HCT116 (cell line): ENCODE results near the gene TTC1. TPM values are rescaled to one million over a fixed set of nuclear protein-coding genes. Genes with fewer than 3 reads are reported as not detected.

Experiments used
- ATAC-seq: fragments of 200-7000 bp; cut with Tn5 transposase; 2 replicates; pipeline ENCODE4 v1.9.1; 2020; ENCODE audit warnings: mild to moderate bottlenecking, moderate library complexity
- BruUV-seq: library from RNA; stranded (reverse); fragments of 400-500 nt; replicated peaks from 2 replicates; lab custom pipeline; 2021; lab: Mats Ljungman, UMichigan
- CTCF ChIA-PET: fragments of 300-600 bp; sonication (Branson Sonifier 250); formaldehyde crosslinking; loops from one replicate; lab custom pipeline; 2021; ENCODE audit warnings: antibody characterized with exemption; lab: Charles Lee
- POLR2A ChIA-PET: fragments of 300-600, 350-600 bp; sonication (Branson Sonifier 250); formaldehyde crosslinking; loops from one replicate; lab custom pipeline; 2021; ENCODE audit warnings: antibody characterized with exemption; lab: Charles Lee
- RAD21 ChIA-PET, 2 experiments: fragments of 300-600 bp; sonication (Branson Sonifier 250); formaldehyde crosslinking; loops; one replicate each; lab custom pipeline; 2023; ENCODE audit warnings: low total read pairs in 2 of 2; ENCODE audit not compliant: uncharacterized antibody in 2 of 2, unreplicated experiment in 2 of 2, low non-redundant PET in 1 of 2; lab: Charles Lee
- DNase-seq: peaks from one replicate; pipeline ENCODE4 v3.0.0-alpha.2; 2010; ENCODE audit warnings: low read depth, low spot score
- H2AFZ ChIP-seq: fragments of 200-600 bp; shearing (Covaris generic), sonication (generic); 2 replicates; pipeline ENCODE4 v1.6.1; 2017; ENCODE audit warnings: low read depth, mixed run types, mixed read lengths, antibody characterized with exemption, low read length; ENCODE audit not compliant: poor library complexity, severe bottlenecking
- H3K27ac ChIP-seq: 2 replicates; pipeline ENCODE4 v1.5.1; 2012; ENCODE audit warnings: low read depth, low read length
- H3K27me3 ChIP-seq: fragments of 200-600 bp; sonication (generic); 2 replicates; pipeline ENCODE4 v1.6.1; 2016; ENCODE audit warnings: mixed run types, low read length, mixed read lengths; ENCODE audit not compliant: insufficient read depth
- H3K36me3 ChIP-seq, 2 experiments: fragments of 200-500 bp in 1 of 2; fragments of 200-600 bp in 1 of 2; sonication (Bioruptor generic) in 1 of 2; sonication (generic) in 1 of 2; 2 replicates each; pipeline versions ENCODE4 v1.5.1 to v1.6.1; 2014 to 2016; ENCODE audit warnings: low read length in 2 of 2, inconsistent platforms in 1 of 2, mixed read lengths in 1 of 2, mixed run types in 1 of 2; ENCODE audit not compliant: insufficient read depth in 2 of 2, control insufficient read depth in 1 of 2
- H3K4me1 ChIP-seq, 2 experiments: fragments of 200-600 bp in 1 of 2; sonication (generic) in 1 of 2; 2 replicates each; pipeline versions ENCODE4 v1.5.1 to v1.6.1; 2012 to 2017; ENCODE audit warnings: low read length in 2 of 2, inconsistent platforms in 1 of 2, mild to moderate bottlenecking in 1 of 2, mixed read lengths in 1 of 2, mixed run types in 1 of 2, moderate library complexity in 1 of 2; ENCODE audit not compliant: insufficient read depth in 2 of 2, control insufficient read depth in 1 of 2
- H3K4me2 ChIP-seq: fragments of 200-600 bp; sonication (generic); 2 replicates; pipeline ENCODE4 v1.6.1; 2017; ENCODE audit warnings: mixed run types, low read length, mixed read lengths
- H3K4me3 ChIP-seq, 2 experiments: fragments of 200-600 bp in 1 of 2; sonication (generic) in 1 of 2; replicated peaks in 1 of 2; 2 replicates each; pipeline ENCODE4 v1.5.1; 2011 to 2016; ENCODE audit warnings: low read length in 2 of 2, control low read depth in 1 of 2, low read depth in 1 of 2, mild to moderate bottlenecking in 1 of 2, mixed read lengths in 1 of 2, mixed run types in 1 of 2
- H3K79me2 ChIP-seq: fragments of 200-600 bp; sonication (generic); 2 replicates; pipeline ENCODE4 v1.6.1; 2017; ENCODE audit warnings: mild to moderate bottlenecking, mixed run types, low read length, moderate library complexity, mixed read lengths; ENCODE audit not compliant: insufficient read depth
- H3K9ac ChIP-seq: fragments of 200-600 bp; sonication (generic); 2 replicates; pipeline ENCODE4 v1.6.1; 2016; ENCODE audit warnings: low read length, mixed read lengths
- H3K9me2 ChIP-seq: fragments of 200-600 bp; sonication (generic), shearing (Covaris generic); 2 replicates; pipeline ENCODE4 v1.6.1; 2017; ENCODE audit warnings: mixed run types, mild to moderate bottlenecking, moderate library complexity; ENCODE audit not compliant: insufficient read depth
- H3K9me3 ChIP-seq, 2 experiments: fragments of 200-500 bp in 1 of 2; fragments of 200-600 bp in 1 of 2; sonication (Bioruptor generic) in 1 of 2; sonication (generic) in 1 of 2; 2 replicates each; pipeline ENCODE4 v1.6.1; 2014 to 2017; ENCODE audit warnings: low read length in 2 of 2, mixed read lengths in 2 of 2, inconsistent platforms in 1 of 2, low read depth in 1 of 2, mild to moderate bottlenecking in 1 of 2, mixed run types in 1 of 2, moderate library complexity in 1 of 2; ENCODE audit not compliant: control insufficient read depth in 1 of 2, insufficient read depth in 1 of 2
- H4K20me1 ChIP-seq: fragments of 200-600 bp; sonication (generic), shearing (Covaris generic); 2 replicates; pipeline ENCODE4 v1.6.1; 2017; ENCODE audit warnings: mixed run types, mild to moderate bottlenecking, moderate library complexity; ENCODE audit not compliant: insufficient read depth
- CBX3 ChIP-seq: IDR thresholded peaks from 2 replicates; pipeline ENCODE4 v1.6.1; 2012; ENCODE audit warnings: low read depth
- CEBPB ChIP-seq: IDR thresholded peaks from 2 replicates; pipeline ENCODE4 v1.6.1; 2012; ENCODE audit warnings: low read depth
- EGR1 ChIP-seq: IDR thresholded peaks from 2 replicates; pipeline ENCODE4 v1.6.1; 2012; ENCODE audit warnings: low read depth
- ELF1 ChIP-seq: IDR thresholded peaks from 2 replicates; pipeline ENCODE4 v1.6.1; 2012; ENCODE audit warnings: low read depth, borderline replicate concordance
- EZH2phosphoT487 ChIP-seq: fragments of 200-600 bp; IDR thresholded peaks from 2 replicates; pipeline ENCODE4 v1.6.1; 2018; ENCODE audit warnings: antibody characterized with exemption, borderline replicate concordance
- JUND ChIP-seq: IDR thresholded peaks from 2 replicates; pipeline ENCODE4 v1.6.1; 2012
- POLR2AphosphoS5 ChIP-seq: IDR thresholded peaks from 2 replicates; pipeline ENCODE4 v1.6.1; 2011; ENCODE audit warnings: mild to moderate bottlenecking, low read depth, low read length, moderate library complexity
- SP1 ChIP-seq: IDR thresholded peaks from 2 replicates; pipeline ENCODE4 v1.6.1; 2012; ENCODE audit warnings: low read depth
- SRF ChIP-seq: IDR thresholded peaks from 2 replicates; pipeline ENCODE4 v1.6.1; 2012; ENCODE audit warnings: low read depth
- TCF7L2 ChIP-seq: IDR thresholded peaks from 2 replicates; pipeline ENCODE4 v1.7.0; 2011; ENCODE audit warnings: borderline replicate concordance, inconsistent platforms; ENCODE audit not compliant: insufficient read depth, insufficient read length; ENCODE audit errors: extremely low read depth
- YY1 ChIP-seq: IDR thresholded peaks from 2 replicates; pipeline ENCODE4 v1.6.1; 2011; ENCODE audit warnings: low read length, low read depth, moderate library complexity, mild to moderate bottlenecking; ENCODE audit not compliant: insufficient replicate concordance; ENCODE audit errors: extremely low read depth
- ZFX ChIP-seq: fragments of 450-650 bp; IDR thresholded peaks from 2 replicates; pipeline ENCODE4 v1.6.1; 2017
- intact Hi-C: fragments of 100-400 bp; cut with micrococcal nuclease; formaldehyde crosslinking; loops from 2 replicates; pipeline ENCODE4 v1.10.0; 2022
- total RNA-seq: library from RNA; stranded (reverse); gene quantifications from one replicate; pipeline ENCODE4 v1.2.1, GENCODE V29; 2021; ENCODE audit not compliant: unreplicated experiment
- TF ChIP-seq, protein P1 (sequence below): IDR thresholded peaks from 2 replicates; pipeline ENCODE4 v1.6.1; 2012; ENCODE audit warnings: low read depth
- TF ChIP-seq, protein P2 (sequence below): IDR thresholded peaks from 2 replicates; pipeline ENCODE4 v1.6.1; 2011; ENCODE audit warnings: mild to moderate bottlenecking, low read length, moderate library complexity; ENCODE audit not compliant: insufficient replicate concordance; ENCODE audit errors: extremely low read depth
- TF ChIP-seq, protein P3 (sequence below): IDR thresholded peaks from 2 replicates; pipeline ENCODE4 v1.6.1; 2012

TTC1 gene
- total RNA-seq, 1 experiment from 2014 or later = 48.1 TPM

DNA sequence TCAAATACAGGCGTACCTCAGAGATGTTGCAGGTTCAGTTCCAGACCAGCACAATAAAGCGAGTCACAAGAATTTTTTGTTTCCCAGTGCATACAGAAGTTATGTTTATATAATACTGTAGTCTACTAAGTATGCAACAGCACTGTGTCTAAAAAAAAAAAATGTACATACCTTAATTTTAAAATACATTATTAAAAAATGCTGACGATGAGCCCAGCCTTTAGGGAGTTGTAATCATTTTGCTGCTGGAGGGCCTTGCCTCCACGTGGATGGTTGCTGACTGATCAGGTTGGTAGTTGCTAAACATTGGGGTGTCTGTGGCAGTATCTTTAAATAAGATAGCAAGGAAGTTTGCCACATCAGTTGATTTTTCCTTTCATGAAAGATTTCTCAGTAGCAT lies 48.3 kb downstream of the TTC1 start:
- no peak overlapping the region for H3K27ac ChIP-seq
- H3K36me3 ChIP-seq = peaks cover 11 to 19% of the 10 kb centered on the region in 2 experiments
- DNase-seq (no peak), ATAC-seq (no peak)
- intact Hi-C loops = no loop called here
- H3K4me3 ChIP-seq = no peak overlapping the region
- no peaks in the 10 kb centered on the region for H3K27me3 ChIP-seq
- ChIA-PET CTCF (no interaction called here), POLR2A (no interaction called here), RAD21 (no interaction called here)
- H3K9me2 ChIP-seq = no peaks in the 10 kb centered on the region
- H2AFZ ChIP-seq = no peak overlapping the region
- no TSS peak for BruUV-seq
- H4K20me1 ChIP-seq = no peaks in the 10 kb centered on the region
- no peak overlapping the region for H3K4me2 ChIP-seq
- H3K4me1 ChIP-seq = peaks cover 0 to 12% of the 10 kb centered on the region in 2 experiments; a peak in 3 of 4 replicates
- H3K9me3 ChIP-seq = no peaks in the 10 kb centered on the region
- H3K79me2 ChIP-seq = no peaks in the 10 kb centered on the region
- no peak for TF ChIP-seq CBX3
- TF ChIP-seq SP1 = no peak
- TF ChIP-seq YY1 = no peak
- TF ChIP-seq JUND = no peak
- TF ChIP-seq, protein P1, sequence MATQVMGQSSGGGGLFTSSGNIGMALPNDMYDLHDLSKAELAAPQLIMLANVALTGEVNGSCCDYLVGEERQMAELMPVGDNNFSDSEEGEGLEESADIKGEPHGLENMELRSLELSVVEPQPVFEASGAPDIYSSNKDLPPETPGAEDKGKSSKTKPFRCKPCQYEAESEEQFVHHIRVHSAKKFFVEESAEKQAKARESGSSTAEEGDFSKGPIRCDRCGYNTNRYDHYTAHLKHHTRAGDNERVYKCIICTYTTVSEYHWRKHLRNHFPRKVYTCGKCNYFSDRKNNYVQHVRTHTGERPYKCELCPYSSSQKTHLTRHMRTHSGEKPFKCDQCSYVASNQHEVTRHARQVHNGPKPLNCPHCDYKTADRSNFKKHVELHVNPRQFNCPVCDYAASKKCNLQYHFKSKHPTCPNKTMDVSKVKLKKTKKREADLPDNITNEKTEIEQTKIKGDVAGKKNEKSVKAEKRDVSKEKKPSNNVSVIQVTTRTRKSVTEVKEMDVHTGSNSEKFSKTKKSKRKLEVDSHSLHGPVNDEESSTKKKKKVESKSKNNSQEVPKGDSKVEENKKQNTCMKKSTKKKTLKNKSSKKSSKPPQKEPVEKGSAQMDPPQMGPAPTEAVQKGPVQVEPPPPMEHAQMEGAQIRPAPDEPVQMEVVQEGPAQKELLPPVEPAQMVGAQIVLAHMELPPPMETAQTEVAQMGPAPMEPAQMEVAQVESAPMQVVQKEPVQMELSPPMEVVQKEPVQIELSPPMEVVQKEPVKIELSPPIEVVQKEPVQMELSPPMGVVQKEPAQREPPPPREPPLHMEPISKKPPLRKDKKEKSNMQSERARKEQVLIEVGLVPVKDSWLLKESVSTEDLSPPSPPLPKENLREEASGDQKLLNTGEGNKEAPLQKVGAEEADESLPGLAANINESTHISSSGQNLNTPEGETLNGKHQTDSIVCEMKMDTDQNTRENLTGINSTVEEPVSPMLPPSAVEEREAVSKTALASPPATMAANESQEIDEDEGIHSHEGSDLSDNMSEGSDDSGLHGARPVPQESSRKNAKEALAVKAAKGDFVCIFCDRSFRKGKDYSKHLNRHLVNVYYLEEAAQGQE = no peak
- TF ChIP-seq EZH2phosphoT487 = no peak
- TF ChIP-seq, protein P2, sequence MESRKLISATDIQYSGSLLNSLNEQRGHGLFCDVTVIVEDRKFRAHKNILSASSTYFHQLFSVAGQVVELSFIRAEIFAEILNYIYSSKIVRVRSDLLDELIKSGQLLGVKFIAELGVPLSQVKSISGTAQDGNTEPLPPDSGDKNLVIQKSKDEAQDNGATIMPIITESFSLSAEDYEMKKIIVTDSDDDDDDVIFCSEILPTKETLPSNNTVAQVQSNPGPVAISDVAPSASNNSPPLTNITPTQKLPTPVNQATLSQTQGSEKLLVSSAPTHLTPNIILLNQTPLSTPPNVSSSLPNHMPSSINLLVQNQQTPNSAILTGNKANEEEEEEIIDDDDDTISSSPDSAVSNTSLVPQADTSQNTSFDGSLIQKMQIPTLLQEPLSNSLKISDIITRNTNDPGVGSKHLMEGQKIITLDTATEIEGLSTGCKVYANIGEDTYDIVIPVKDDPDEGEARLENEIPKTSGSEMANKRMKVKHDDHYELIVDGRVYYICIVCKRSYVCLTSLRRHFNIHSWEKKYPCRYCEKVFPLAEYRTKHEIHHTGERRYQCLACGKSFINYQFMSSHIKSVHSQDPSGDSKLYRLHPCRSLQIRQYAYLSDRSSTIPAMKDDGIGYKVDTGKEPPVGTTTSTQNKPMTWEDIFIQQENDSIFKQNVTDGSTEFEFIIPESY = no peak
- no peak for TF ChIP-seq TCF7L2
- TF ChIP-seq ZFX = no peak
- TF ChIP-seq CEBPB = no peak
- TF ChIP-seq EGR1 = no peak
- TF ChIP-seq SRF = no peak
- no peak for TF ChIP-seq ELF1
- no peak for TF ChIP-seq POLR2AphosphoS5
- TF ChIP-seq, protein P3, sequence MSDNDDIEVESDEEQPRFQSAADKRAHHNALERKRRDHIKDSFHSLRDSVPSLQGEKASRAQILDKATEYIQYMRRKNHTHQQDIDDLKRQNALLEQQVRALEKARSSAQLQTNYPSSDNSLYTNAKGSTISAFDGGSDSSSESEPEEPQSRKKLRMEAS = no peak
- no peak overlapping the region for H3K9ac ChIP-seq
